Amygdala (tissue), 56 donors: Measurements from ENCODE around the gene NSD2.

Source experiments
- DNase-seq, 56 donors: peaks; one replicate each; lab custom pipeline; 2025; lab: John Stamatoyannopoulos, UW

Gene NSD2

GRCh38 chr4:1981251-1982058 lies 110.3 kb downstream of the NSD2 start:
- no peak for DNase-seq

GRCh38 chr4:1982124-1983052 lies 111.2 kb downstream of the NSD2 start:
- DNase-seq = no peak

GRCh38 chr4:1983053-1983845 lies 112.1 kb downstream of the NSD2 start:
- DNase-seq = no peak

- DNase-seq = no peak
Measured at GRCh38 chr4:1983846-1984405, 112.7 kb downstream of the NSD2 start.

- DNase-seq = no peak
Measured at GRCh38 chr4:1984406-1985191, 113.4 kb downstream of the NSD2 start.

- no peak for DNase-seq
Measured at GRCh38 chr4:1985294-1985693, 114.1 kb downstream of the NSD2 start.

- no peak for DNase-seq
Measured at GRCh38 chr4:1985780-1986577, 114.8 kb downstream of the NSD2 start.

GRCh38 chr4:1986578-1987210 lies 115.5 kb downstream of the NSD2 start:
- no peak for DNase-seq

- DNase-seq = no peak
Measured at GRCh38 chr4:1987296-1987695, 116.1 kb downstream of the NSD2 start.

GRCh38 chr4:1987721-1988326 lies 116.6 kb downstream of the NSD2 start:
- DNase-seq = no peak

- no peak for DNase-seq
Measured at GRCh38 chr4:1988327-1988724, 117.1 kb downstream of the NSD2 start.

GRCh38 chr4:1989533-1990347 lies 118.5 kb downstream of the NSD2 start:
- DNase-seq = no peak

- no peak for DNase-seq
Measured at GRCh38 chr4:1990348-1990645, 119.1 kb downstream of the NSD2 start.

- DNase-seq = no peak
Measured at GRCh38 chr4:1990676-1991075, 119.5 kb downstream of the NSD2 start.

GRCh38 chr4:1991087-1991486 lies 119.9 kb downstream of the NSD2 start:
- DNase-seq = no peak

GRCh38 chr4:1991596-1992434 lies 120.6 kb downstream of the NSD2 start:
- no peak for DNase-seq
